Measurements from ENCODE around the gene CLK3. TPM values are rescaled to one million over a fixed set of nuclear protein-coding genes. Genes with fewer than 3 reads are reported as not detected.

Gene CLK3
- total and polyA plus RNA-seq, 10 of the 15 experiments (the other 5 are each of a cell fraction or from before 2014, with no cell fraction given): 3.3 to 169 (median 66.2) TPM

DNA sequence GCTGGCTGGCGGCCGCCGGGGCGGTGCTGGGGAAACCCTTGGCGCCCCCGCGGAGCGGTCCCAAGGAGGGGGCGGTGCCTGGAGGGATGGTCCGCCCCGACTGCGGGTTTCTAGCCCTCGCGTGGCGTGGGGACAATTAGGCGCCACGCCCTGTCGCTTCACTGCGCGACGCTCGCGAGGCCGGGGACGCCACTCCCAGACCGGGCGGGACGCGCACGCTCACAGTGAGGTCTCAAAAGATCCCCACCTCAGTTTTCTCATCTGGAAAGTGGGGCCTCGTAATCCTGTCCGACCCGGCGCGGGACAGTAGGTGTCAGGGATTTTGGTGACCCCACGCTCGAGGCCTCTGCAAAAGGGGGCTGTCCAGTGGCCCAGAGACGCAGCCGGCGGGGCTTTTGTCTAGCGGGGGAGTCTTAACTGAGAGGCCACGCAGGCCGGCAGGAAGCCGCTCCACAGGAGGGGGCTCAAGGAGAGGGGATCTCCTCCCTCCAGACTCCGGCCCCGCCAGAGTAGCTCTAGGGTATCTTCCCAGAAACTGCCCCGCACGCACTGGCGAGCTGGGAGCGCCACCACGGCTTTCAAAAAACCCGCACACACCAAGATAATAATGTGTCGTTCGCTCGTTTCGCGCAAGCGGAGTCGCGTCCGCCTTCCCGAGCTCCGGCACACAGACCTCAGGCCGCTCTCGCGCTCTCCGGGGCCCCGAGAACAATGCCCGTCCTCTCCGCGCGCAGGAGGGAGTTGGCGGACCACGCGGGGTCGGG lies 710 bp upstream of the CLK3 start (continued):
- TF ChIP-seq SP1 (IDR thresholded peaks at IDR 0.05; ENCODE audit: low read depth, low read length) (peak; percentile 55), RCOR1 (conservative IDR thresholded peaks at IDR 0.05; ENCODE audit: low read depth, low read length) (0 out of 2 replicates have a peak, but pooled peaks have one; percentile 35), ZBTB4 (CRISPR knock-in tag; IDR thresholded peaks at IDR 0.05) (no peak), POU2F2 (IDR thresholded peaks at IDR 0.05; ENCODE audit: borderline replicate concordance, low read depth, low read length) (no peak; the same call in 2 of the 3 replicates), BHLHE40 (IDR thresholded peaks at IDR 0.05; ENCODE audit: borderline replicate concordance in 1 of 2, low read depth in 2 of 2, low read length in 1 of 2) (peak; percentile 4 to 75; a peak in 2 of 4 replicates), FOS (IDR thresholded peaks at IDR 0.05; ENCODE audit: borderline replicate concordance, extremely low read depth, insufficient read length) (no peak), KDM1A (IDR thresholded peaks at IDR 0.05; ENCODE audit: borderline replicate concordance) (no peak), BMI1 (IDR thresholded peaks at IDR 0.05; ENCODE audit: borderline replicate concordance) (no peak), RELA (IDR thresholded peaks at IDR 0.05; ENCODE audit: borderline replicate concordance, partially characterized antibody) (no peak), TAF1 (IDR thresholded peaks at IDR 0.05; ENCODE audit: borderline replicate concordance, low read depth, low read length) (no peak), CBX5 (IDR thresholded peaks at IDR 0.05; ENCODE audit: low read depth) (0 out of 2 replicates have a peak, but pooled peaks have one; percentile 34), CEBPZ (IDR thresholded peaks at IDR 0.05; ENCODE audit: low read depth, low read length) (no peak), SUPT20H (IDR thresholded peaks at IDR 0.05; ENCODE audit: borderline replicate concordance, control insufficient read depth, low read depth, low read length) (no peak), SMAD5 (IDR thresholded peaks at IDR 0.05; ENCODE audit: low read depth) (no peak; the same call in 1 of the 2 replicates)
- TF ChIP-seq, protein P1, sequence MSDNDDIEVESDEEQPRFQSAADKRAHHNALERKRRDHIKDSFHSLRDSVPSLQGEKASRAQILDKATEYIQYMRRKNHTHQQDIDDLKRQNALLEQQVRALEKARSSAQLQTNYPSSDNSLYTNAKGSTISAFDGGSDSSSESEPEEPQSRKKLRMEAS (IDR thresholded peaks at IDR 0.05; ENCODE audit: low read depth, low read length): peak; percentile 48; the same call in 1 of the 2 replicates
- TF ChIP-seq, protein P2, sequence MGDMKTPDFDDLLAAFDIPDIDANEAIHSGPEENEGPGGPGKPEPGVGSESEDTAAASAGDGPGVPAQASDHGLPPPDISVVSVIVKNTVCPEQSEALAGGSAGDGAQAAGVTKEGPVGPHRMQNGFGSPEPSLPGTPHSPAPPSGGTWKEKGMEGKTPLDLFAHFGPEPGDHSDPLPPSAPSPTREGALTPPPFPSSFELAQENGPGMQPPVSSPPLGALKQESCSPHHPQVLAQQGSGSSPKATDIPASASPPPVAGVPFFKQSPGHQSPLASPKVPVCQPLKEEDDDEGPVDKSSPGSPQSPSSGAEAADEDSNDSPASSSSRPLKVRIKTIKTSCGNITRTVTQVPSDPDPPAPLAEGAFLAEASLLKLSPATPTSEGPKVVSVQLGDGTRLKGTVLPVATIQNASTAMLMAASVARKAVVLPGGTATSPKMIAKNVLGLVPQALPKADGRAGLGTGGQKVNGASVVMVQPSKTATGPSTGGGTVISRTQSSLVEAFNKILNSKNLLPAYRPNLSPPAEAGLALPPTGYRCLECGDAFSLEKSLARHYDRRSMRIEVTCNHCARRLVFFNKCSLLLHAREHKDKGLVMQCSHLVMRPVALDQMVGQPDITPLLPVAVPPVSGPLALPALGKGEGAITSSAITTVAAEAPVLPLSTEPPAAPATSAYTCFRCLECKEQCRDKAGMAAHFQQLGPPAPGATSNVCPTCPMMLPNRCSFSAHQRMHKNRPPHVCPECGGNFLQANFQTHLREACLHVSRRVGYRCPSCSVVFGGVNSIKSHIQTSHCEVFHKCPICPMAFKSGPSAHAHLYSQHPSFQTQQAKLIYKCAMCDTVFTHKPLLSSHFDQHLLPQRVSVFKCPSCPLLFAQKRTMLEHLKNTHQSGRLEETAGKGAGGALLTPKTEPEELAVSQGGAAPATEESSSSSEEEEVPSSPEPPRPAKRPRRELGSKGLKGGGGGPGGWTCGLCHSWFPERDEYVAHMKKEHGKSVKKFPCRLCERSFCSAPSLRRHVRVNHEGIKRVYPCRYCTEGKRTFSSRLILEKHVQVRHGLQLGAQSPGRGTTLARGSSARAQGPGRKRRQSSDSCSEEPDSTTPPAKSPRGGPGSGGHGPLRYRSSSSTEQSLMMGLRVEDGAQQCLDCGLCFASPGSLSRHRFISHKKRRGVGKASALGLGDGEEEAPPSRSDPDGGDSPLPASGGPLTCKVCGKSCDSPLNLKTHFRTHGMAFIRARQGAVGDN (IDR thresholded peaks at IDR 0.05): no peak
